Hematopoietic multipotent progenitor cell treated with erythropoietin and hydrocortisone succinate and interleukin-3 and kit ligand, for 17 days (in vitro differentiated cells): Measurements from ENCODE around the gene RTL9.

ENCODE experiments used
- DNase-seq: peaks from one replicate; pipeline ENCODE4 v3.0.0-alpha.2; 2015; ENCODE audit warnings: low spot score

RTL9 gene

DNA sequence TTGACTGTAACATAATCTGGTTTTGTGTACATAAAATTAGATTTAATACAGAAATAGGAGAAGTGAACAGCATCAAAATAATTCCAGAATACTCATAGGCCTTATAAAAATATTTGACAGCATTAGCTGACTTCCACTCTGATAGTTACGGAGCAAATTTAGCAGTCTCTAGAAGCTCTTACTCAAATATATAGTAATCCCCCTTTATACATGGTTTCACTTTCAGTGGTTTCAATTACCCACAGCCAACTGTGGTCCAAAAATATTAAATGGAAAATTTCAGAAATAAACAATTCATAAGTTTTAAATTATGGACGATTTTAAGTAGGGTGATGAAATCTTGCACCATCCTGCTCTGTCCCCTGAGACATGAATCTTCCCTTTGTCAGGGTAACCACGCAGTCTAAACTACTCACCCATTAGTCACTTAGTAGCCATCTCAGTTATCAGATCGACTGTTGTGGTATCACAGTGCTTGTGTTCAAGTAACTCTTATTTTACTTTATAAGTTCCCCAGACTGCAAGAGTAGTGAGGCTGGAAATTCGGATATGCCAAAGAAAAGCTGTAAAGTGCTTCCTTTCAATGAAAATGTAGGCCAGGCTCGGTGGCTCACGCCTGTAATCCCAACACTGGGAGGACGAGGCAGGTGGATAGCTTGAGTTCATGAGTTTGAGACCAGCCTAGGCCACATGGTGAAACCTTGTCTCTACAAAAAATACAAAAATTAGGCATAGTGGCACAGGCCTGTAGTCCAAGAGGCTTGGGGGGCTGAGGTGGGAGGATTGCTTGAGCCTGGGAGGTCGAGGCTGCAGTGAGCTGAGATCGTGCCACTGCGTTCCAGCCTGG is 17.2 kb upstream of the RTL9 start:
- no peak for DNase-seq

DNA sequence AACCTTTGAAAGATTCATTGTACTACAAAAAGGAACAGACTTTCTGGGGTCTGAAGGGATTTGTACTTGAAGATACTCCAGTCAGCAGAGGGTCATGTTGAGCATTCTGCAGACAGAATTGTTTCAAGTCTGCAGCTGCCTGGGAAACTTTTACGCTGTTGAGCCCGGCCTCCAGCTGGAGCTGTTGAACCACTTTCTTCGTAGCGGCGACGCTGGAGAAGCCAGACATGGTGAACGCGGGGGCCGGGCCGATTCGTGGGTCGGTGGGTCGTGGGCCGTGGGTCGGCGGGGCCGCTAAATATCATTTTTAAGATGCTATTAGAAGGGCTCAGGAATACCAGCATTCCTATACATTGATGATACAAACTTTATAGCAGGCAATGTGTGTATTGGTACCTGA is 12.0 kb upstream of the RTL9 start:
- DNase-seq = no peak

DNA sequence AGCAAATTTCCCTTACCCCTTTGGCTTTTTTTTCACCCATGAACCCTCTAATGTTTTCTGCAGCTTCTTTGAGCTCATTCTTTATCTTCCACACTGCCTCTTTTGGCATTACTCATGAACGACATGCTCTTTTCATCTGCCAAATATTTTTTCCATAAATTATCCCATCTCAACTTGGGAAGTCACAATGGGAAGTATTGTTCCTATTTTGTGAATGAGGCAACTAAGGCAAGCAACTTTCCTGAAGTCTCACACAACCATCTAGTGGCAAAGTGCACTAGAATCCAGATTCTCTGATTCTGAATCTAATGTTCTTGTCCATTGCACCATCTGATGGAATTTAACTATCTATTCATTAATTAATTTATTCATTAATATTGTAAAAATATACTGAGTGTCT is 625 bp downstream of the RTL9 start:
- no peak for DNase-seq

DNA sequence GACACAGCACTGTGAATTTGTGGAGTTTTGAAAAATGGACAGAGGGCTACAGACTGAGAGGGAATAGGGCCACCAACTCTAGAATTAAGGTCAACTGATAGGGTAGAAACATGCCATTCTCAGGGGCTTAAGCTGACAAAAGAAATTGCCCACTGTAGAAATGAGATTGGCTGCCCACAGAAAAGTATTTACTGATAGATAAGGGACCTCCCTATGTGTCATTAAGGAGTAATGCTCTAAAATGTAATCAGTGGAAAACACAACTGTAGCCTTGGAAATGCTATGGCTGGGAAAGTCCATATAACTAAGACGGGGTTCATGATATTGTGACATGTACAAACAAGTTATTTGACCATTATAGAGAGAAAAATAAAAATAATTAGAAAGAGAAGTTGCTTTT is 4.6 kb downstream of the RTL9 start:
- DNase-seq = no peak

DNA sequence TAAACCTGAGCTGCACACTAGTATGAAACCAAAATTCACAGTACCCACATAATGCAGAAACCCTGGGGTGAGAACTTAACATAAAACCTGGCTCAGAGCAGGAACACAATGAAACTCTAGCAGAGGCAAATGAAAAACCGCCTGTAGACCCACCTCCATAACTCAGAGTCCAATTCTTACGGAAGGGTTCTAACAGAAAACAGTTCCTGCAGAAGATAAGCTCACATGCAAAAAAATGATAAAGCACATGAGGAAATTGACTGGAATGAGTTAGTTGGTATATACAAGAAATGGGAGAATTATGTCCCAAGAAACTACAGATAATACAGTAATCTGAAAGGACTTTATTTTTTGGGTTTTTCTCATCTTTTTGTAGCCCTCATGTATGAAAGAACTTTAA is 14.7 kb downstream of the RTL9 start:
- DNase-seq = peak; percentile 37

DNA sequence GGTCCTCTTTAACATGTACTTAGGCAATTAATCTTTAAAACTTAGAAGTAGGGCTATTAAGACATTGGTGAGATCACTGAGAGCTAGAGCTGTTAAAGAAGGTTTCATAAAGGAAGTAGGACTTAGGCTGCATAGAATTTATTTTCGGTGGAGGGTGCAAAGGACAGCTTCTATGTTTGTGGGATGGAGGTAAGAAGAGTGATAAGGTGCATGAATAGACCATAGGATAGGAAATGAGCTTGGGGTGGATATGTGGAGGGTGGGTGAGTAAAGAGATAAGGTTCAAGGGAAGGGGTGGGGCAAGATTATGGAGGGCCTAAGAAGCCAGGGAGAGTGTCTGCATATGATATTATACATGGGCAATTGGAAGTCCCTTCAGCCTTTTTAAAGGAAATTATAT is 15.9 kb downstream of the RTL9 start:
- DNase-seq = peak; percentile 45

DNA sequence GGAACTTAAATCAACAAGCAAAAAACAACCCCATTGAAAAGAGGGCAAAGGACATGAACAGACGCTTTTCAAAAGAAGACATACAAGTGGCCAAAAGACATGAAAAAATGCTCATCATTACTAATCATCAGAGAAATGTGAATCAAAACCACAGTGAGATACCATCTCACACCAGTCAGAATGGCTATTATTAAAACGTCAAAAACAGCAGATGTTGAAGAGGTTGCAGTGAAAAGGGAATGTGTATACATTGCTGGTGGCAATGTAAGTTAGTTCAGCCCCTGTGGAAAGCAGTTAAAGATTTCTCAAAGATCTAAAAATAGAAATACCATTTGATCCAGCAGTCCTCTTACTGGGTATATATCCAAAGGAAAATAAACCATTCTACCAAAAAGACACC is 22.6 kb downstream of the RTL9 start:
- DNase-seq = no peak

DNA sequence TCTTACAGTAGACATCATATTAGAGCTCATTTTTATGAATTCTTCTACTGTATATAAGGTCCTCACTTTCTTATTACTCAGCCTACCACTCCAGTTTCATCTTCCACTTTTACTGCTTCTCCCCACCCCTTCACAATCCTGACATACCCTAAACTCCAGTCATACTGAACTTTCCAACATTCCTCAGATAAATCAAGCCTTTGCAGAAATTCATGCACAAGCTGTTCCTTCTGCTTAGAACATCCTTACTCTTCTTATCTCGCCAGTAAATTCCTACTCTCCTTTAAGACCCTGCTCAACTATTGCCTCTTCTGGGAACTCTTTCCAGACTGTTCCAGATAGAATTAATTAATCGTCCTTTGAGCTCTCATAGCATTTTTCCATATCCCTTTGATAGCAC is 24.8 kb downstream of the RTL9 start:
- no peak for DNase-seq

DNA sequence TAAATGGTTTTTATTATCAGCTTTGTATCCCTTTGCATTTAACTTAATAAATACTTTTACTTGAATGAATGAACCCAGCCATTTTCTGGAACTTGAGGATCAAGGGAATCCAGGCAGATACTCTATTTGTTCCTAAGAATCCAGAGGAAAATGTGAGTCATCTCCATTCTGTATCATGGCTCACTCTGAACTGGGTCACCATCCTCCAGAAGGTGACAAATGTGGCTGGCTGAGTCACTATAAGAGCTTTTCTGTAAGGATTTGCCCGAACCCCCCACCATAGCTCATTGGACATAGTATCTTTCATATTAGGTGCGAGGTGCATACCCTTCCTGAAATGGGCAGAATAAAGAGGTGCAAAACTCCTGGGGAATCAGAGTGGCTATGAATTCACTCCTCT is 25.8 kb downstream of the RTL9 start:
- DNase-seq = no peak

DNA sequence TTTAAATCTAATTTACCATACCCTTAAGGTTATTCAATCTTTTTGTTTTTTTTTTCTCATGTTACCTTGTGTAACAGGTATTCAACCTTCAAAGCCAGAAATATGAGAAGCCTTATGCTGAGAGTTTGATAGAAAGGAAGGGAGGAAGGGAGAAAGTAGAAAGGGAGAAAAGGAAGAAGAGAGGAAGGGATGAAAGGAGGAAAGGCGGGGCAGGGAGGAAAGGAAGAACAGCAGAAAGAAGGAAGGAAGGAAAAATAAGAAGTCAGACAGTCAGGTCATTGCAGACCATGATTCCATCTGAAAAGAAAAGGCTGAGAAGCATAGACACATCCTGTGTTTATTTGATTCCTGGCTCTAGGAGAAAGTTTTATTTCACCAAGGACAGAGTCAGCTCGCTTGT is 30.9 kb downstream of the RTL9 start:
- DNase-seq = no peak

DNA sequence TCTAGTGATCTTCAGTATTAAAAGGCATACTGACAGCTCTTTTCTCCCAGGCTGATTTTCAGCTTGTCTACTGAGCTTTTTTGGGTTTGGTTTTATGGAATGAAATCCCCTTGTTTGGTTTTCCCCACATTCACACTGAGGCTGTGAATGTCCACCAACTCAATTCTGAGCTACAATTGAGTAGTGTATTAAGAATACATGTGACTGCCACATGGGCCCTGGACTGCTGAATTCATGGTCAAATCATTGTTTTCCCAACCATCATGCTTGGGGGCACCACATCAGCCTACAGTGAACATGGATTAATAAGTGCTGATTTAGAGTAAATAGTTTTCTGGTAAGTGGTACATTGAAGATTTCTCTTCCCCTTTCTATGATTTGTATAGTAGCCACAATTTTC is 32.4 kb downstream of the RTL9 start:
- no peak for DNase-seq

DNA sequence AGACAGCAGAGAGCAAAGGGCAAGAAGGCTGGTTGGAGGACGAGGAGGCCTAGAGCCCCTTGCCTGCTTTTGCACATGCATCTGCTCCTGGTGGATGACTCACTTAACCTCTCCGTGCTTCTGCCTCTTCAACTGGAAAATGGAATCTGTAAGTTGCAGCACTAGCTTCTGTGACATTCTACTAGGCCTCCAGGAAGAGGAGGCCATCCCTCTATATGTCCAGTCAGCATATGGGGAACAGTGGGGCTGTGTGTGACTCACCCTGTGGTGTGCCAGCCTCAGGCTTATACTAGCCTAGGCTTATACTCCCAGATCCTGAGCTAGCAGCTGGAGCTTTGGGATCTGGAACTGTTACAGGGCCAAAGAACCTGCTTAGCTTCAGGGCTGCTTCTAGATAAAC is 36.0 kb downstream of the RTL9 start:
- DNase-seq = no peak

DNA sequence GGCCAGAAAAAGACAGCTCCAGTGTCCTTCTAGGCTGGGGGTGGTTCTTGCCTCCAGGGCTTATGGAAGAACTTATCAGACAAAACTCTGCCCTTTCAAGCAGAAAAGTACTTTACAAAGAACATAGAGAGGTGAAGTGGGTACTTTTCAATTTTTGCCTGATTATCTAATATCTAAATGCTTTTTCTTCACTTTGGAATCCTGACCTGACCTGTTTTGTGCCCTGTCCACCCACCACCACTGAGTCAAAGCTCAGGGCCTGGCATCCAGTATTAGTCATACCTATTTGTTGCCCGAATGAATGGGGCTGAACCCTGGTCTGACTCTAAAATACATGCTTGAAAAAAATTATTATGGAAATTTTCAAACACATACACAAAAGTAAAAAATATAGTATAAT is 37.2 kb downstream of the RTL9 start:
- DNase-seq = no peak

DNA sequence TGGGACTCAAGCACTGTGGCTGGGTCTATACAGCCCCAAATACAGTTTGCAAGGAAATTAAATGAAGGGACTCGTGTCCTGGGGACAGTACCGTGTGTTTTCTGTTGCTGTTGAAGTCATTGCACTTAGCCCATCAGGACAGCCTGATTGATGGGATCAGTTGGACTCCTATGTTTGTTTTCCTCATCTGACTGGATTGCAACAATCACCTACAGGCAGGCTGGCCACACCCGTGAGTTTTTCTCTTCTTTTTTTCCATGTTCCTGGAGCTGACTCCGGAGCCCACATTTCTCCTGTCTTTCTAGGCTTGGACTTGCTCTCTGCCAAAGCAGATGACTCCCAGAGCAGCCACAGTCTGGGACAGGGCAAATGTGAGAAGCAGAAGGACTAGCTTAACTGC is 38.1 kb downstream of the RTL9 start:
- peak; percentile 4 for DNase-seq

DNA sequence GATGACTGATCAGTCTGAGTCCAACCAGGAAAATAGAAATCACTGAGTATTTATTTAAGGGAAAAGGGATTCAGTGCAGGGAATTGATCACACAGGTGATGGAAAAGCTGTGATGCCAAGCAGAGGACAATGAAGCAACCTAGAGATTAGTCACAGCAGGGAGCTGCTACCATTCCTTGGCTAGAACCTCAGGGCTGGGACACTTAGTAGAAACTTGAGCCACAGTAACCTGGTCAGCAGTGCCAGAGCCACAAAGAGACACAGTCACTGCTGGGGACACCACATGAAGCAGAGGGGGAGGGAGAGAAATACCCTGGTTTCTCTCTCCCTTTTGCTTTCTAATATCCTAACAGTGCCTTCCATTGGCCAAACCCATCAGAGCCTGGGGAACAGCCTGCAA is 38.7 kb downstream of the RTL9 start:
- no peak for DNase-seq

DNA sequence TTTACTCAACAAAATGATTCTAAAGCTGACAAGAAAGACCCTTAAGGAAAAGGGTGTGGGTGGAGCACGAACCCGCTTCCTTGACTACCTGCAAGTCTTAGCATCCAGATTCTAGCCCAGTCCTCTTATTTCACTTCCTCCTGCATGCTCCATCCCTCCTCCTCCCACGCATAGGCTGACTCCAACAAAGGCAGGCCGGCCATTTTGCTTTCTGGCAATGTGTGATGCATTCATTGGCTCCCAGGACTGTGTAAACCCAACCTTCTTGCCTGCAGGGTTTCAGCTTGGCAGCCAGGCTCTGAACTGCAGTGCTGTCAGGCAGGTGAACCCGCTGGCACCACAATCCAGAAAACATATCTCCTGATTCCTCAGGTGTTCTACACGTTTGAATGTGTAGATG is 39.3 kb downstream of the RTL9 start:
- DNase-seq = no peak

DNA sequence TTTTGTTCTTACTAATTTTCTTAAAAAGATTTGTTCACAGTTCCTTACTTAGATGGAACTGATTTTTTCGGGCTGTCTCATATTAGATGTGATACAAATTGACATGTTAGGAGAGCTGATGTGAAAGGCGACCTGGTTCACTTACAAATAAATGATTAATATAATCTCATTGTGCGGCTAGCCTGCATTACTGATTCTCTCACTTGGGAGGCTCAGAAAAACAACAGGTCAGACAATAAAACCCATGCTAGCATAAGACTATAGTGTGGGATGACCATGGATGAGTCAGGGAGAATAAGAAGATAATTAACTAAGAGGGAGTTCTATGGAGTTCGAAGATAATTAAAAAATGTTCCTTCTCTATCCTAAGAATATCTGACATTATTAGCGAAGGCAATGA is 40.8 kb downstream of the RTL9 start:
- no peak for DNase-seq

DNA sequence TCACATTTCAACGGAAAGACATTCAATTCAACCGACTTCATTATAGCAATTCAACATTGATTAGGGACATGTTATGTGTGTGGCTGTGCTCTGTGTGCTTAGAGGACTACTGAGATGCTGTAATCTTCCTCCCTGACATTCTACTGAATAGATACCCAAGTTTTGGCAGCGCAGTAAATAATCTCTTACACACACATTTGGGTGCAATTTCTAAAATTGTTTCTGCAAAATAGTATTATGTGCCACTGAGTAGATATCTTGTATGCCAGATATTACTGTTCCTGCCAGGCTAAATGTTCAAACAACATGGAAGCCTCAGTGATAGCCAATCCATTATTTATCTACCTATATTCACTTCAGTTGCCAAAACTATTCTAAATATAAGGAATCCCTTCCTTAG is 41.3 kb downstream of the RTL9 start:
- DNase-seq = peak; percentile 45

DNA sequence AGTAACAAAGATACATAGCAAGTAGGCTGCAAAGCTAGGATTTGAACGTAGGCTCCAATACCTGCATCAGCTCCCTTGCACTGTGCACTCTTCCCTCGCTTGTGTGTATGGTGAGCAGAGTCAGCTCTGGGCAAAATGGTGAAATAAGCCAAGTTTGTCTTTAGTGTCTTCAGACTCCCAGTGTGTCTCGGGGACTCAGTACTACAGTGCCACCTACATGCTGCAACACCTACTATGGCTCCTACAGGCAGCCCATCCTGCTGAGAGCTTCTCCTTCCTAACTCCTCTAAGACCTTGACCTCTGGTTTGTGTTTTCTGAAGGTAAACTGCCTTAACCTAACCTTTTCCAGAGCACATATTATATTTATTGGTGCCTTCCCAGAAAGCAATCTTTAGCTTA is 42.5 kb downstream of the RTL9 start:
- peak; percentile 71 for DNase-seq

DNA sequence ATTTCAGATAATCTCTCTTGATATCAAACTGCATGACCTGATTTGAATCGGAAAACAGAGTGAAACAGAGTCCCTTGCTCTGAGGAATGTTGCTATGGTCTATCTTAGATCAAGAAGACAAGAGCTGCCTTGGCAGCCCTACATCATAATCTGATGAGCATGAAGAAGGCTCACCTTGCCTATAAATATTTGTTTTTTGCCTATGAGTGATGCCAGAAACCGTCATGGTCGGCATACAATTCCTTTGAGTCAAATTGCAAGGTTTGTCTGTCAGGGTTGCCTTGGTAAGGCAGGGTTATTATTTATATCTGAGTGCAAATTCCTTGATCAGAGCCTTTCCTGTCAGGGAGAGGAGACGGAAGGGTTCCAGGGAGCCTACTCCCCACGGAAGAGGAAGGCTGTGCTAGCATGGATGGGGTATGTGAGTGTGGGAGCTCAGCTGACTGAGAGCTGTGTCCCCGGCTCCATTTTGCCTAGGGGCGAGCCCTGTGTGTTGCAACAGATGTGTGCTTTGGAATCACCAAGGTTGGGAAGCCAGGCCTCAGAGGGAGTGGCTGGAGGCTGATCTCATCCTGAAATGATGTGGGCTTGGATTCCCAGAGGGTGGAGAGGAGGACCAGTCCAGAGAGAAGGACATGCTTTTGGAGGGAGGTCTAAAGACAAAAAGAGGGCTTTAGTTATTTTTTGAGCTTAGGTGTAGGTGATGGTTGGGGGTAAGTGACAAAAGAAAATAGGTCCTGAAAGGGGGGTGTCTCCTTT is 43.6 kb downstream of the RTL9 start:
- no peak for DNase-seq

DNA sequence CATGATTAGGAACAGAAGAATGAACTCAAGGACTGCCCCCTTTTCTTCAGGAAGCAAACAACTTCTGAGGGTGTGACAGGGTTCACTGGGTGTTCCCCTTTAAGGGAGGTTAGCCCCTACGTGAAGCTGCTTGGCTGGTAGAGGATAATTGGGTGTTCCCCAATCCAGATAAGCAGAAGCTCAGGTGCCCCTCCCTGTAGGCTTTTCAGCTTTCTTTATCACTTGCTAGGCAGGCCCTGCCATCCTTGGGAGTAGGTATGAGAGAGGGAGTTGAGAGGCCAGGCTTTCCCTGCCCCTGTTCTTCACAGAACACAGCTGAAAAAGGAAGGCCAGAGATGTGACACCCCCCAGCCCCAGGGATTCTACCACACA is 44.2 kb downstream of the RTL9 start:
- peak; percentile 85 for DNase-seq

DNA sequence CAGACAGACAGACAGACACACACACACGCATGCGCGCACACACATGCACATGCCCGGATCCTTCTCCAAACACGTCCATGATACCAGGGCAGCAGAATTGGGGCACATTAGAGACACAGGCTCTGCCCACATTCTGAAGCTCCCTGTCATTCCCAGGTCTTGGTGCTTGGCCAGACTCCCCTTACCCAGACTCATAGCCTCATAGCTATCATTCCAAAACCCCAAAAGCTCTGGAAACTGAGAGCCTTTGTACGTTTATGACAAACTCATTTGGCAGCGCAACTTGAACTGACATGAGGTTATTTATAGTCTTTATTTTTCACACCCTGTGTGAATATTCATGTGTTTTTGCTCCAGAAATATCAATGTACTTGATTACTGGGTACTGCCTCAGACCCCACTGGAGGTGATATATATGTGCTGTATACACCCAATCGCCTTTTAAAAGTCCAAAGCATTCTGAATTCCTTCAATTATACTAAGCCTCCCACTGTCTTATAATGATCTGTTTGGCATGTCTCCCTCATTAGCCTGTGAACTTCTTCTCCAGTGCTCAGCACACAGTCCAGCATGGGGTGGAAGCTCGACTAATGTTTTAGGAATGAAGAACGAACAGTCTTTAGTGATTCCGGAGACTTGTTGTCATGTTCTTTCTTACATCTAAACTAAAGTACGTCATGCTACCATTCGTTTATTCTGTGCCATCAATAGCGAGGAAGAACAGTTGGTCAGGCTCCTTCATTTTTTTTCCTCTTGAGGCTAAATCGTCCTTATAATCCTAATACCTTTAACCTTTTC is 45.0 kb downstream of the RTL9 start:
- DNase-seq = peak; percentile 31

DNA sequence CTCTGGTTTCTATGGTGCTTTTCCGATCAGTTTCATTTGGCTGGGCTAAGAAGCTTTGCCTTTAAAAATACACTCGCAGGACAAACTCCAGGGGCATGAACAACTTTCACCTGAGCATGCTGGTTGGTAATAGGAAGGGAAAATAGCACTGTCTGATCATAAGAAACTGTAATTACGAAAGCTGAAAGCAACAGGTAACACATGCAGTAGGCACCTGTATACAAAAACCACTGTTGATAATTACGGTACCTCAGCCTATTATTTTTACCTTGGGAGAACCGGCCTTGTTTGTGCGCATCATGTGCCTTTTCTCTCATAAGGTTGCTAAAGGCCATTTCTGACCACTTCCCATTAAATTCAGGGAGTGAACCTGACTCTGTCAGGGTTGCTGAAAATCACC is 45.7 kb downstream of the RTL9 start:
- no peak for DNase-seq
